Measurements from ENCODE around the gene HDHD3. TPM values are rescaled to one million over a fixed set of nuclear protein-coding genes. Genes with fewer than 3 reads are reported as not detected.

HDHD3 gene
- total RNA-seq, 6 experiments from 2014 or later = 3.3 to 4.8 (median 3.8) TPM

DNA sequence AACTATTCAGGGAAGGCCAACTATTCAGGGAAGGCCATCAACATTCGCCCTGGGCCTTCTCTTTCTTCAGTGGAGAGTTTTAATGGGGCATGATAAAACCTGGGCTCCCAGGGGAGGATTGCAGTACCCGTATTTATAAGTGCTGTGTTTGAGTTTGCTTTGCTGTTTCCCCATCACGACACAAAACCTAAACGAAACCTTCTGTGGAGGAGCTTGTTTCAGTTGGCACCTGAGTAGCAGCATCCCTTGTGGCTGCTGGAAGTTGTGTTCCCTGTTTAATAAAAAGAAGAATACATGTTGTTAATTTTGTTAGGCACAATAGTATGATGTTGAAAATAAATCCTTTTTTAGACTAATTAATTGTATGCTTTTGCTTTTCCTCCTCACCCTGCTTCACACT lies 45.0 kb downstream of the HDHD3 start:
- Mint-ChIP-seq H3K4me3 (no peak overlapping the region), H3K36me3 (ENCODE audit: low read depth) (no peaks in the 10 kb centered on the region), H3K4me1 (ENCODE audit: low read depth) (no peaks in the 10 kb centered on the region), H3K27me3 (ENCODE audit: insufficient read depth) (no peaks in the 10 kb centered on the region; the same call in 1 of the 2 replicates), H3K27ac (no peak overlapping the region), H3K9me3 (no peaks in the 10 kb centered on the region)
- no peak for DNase-seq
- TF ChIP-seq, protein P1, sequence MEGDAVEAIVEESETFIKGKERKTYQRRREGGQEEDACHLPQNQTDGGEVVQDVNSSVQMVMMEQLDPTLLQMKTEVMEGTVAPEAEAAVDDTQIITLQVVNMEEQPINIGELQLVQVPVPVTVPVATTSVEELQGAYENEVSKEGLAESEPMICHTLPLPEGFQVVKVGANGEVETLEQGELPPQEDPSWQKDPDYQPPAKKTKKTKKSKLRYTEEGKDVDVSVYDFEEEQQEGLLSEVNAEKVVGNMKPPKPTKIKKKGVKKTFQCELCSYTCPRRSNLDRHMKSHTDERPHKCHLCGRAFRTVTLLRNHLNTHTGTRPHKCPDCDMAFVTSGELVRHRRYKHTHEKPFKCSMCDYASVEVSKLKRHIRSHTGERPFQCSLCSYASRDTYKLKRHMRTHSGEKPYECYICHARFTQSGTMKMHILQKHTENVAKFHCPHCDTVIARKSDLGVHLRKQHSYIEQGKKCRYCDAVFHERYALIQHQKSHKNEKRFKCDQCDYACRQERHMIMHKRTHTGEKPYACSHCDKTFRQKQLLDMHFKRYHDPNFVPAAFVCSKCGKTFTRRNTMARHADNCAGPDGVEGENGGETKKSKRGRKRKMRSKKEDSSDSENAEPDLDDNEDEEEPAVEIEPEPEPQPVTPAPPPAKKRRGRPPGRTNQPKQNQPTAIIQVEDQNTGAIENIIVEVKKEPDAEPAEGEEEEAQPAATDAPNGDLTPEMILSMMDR (IDR thresholded peaks at IDR 0.05) = no peak

DNA sequence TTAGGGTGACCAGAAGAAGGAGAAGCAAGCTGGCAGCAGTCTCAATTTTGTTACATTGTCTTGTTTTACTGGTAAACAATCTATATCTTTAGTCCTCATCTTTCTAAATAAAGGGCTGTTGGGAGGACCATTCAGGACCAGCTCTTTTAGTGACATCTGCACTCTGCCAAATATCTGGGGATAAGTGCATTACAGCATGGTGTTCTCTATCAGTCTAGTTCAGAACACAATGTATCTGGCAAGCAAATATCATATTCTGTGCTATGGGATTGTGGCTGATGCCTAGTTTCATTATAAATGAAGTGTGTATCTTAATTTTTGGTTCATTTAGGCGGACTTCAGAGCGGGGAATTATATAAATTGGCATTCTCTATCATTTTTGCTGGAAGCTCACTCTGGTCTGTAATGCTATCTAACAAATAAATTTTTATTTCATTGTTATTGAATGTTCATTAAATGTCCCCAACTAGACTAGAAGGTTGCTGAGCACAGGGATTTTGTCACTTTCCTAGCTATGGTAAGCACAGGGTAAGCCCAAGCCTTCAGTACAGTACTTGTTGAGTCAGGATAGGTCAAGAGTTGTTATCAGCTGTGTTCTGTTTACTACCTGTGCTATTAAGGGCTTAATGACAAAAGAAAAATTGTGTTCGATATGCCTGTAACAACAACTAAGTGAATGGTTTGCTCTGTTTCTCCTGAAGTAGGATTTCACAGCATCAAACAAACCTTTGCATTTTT lies 48.6 kb downstream of the HDHD3 start:
- H3K27ac Mint-ChIP-seq = no peak overlapping the region
- no peaks in the 10 kb centered on the region for H3K4me1 Mint-ChIP-seq (ENCODE audit: low read depth)
- no peak for DNase-seq
- H3K36me3 Mint-ChIP-seq (ENCODE audit: low read depth) = no peaks in the 10 kb centered on the region
- no peak overlapping the region for H3K4me3 Mint-ChIP-seq
- TF ChIP-seq, protein P1 (IDR thresholded peaks at IDR 0.05) = no peak
- H3K27me3 Mint-ChIP-seq (ENCODE audit: insufficient read depth) = peaks cover 1% of the 10 kb centered on the region
- H3K9me3 Mint-ChIP-seq = no peaks in the 10 kb centered on the region

DNA sequence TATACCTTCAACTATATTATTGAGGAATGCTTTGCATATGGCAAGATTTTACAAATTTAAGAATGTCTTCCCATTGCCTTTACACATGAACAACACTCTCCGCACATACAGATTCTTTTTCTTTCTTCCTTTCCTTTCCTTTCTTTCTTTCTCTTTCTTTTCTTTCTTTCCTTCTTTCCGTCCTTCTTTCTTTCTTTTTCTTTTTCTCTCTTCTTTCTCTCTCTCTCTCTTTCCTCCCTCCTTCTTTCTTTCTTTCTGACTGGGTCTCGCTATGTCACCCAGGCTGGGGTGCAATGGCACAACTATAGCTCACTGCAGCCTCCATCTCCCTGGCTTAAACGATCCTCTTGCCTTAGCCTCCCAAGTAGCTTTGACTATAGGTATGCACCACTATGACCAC lies 50.6 kb downstream of the HDHD3 start:
- H3K4me1 Mint-ChIP-seq (ENCODE audit: low read depth) = no peaks in the 10 kb centered on the region
- H3K36me3 Mint-ChIP-seq (ENCODE audit: low read depth) = no peaks in the 10 kb centered on the region
- H3K9me3 Mint-ChIP-seq = no peaks in the 10 kb centered on the region
- no peak overlapping the region for H3K27ac Mint-ChIP-seq
- TF ChIP-seq, protein P1 (IDR thresholded peaks at IDR 0.05) = no peak
- H3K4me3 Mint-ChIP-seq = no peak overlapping the region
- no peak for DNase-seq
- peaks cover 1% of the 10 kb centered on the region for H3K27me3 Mint-ChIP-seq (ENCODE audit: insufficient read depth)

Other genes starting within 250 kb of the HDHD3 start
- gene SLC31A2, start 226.0 kb downstream of the HDHD3 start, total RNA-seq (2021; fragmentation: NEBNext Ultra II Directional; extraction: Animal tissue kit (Norgen Biotek cat#: 25700)) = 10 to 100 TPM in 1 of 6 experiments, 1 to 10 TPM in 5; 7.5 to 11.3 (median 9.4) TPM
- gene FKBP15, start 155.7 kb downstream of the HDHD3 start, total RNA-seq (2021; fragmentation: NEBNext Ultra II Directional; extraction: Animal tissue kit (Norgen Biotek cat#: 25700)) = 10 to 100 TPM; 25.2 to 29.8 (median 28.0) TPM
- 10 to 100 TPM; 31.8 to 39.6 (median 36.7) TPM for gene SLC31A1, start 155.4 kb downstream of the HDHD3 start, total RNA-seq (2021; fragmentation: NEBNext Ultra II Directional; extraction: Animal tissue kit (Norgen Biotek cat#: 25700))
- gene CDC26, start 101.4 kb downstream of the HDHD3 start, total RNA-seq (2021; fragmentation: NEBNext Ultra II Directional; extraction: Animal tissue kit (Norgen Biotek cat#: 25700)) = 10 to 100 TPM; 27.9 to 37.3 (median 32.9) TPM
- 10 to 100 TPM; 24.5 to 32.8 (median 29.4) TPM for gene PRPF4, start 101.3 kb downstream of the HDHD3 start, total RNA-seq (2021; fragmentation: NEBNext Ultra II Directional; extraction: Animal tissue kit (Norgen Biotek cat#: 25700))
- gene RNF183, start 73.6 kb downstream of the HDHD3 start, total RNA-seq (2021; fragmentation: NEBNext Ultra II Directional; extraction: Animal tissue kit (Norgen Biotek cat#: 25700)) = not detected
- gene WDR31, start 36.7 kb downstream of the HDHD3 start, total RNA-seq (2021; fragmentation: NEBNext Ultra II Directional; extraction: Animal tissue kit (Norgen Biotek cat#: 25700)) = 1 to 10 TPM in 4 of 6 experiments, under 1 TPM in 2; 0.84 to 1.6 (median 1.0) TPM
- not detected for gene BSPRY, start 27.4 kb downstream of the HDHD3 start, total RNA-seq (2021; fragmentation: NEBNext Ultra II Directional; extraction: Animal tissue kit (Norgen Biotek cat#: 25700))
- 10 to 100 TPM; 27.8 to 31.0 (median 30.3) TPM for gene ALAD, start 24.3 kb upstream of the HDHD3 start, total RNA-seq (2021; fragmentation: NEBNext Ultra II Directional; extraction: Animal tissue kit (Norgen Biotek cat#: 25700))
- gene POLE3, start 33.7 kb upstream of the HDHD3 start, total RNA-seq (2021; fragmentation: NEBNext Ultra II Directional; extraction: Animal tissue kit (Norgen Biotek cat#: 25700)) = 10 to 100 TPM; 33.7 to 43.9 (median 37.9) TPM
- under 1 TPM; 0.27 to 0.73 (median 0.38) TPM for gene C9orf43, start 33.8 kb upstream of the HDHD3 start, total RNA-seq (2021; fragmentation: NEBNext Ultra II Directional; extraction: Animal tissue kit (Norgen Biotek cat#: 25700))
- 10 to 100 TPM; 49.7 to 57.0 (median 52.5) TPM for gene RGS3, start 86.7 kb upstream of the HDHD3 start, total RNA-seq (2021; fragmentation: NEBNext Ultra II Directional; extraction: Animal tissue kit (Norgen Biotek cat#: 25700))